Mesothelial cell of epicardium (in vitro differentiated cells): Measurements from ENCODE around the gene HEATR5A. TPM values are rescaled to one million over a fixed set of nuclear protein-coding genes. Genes with fewer than 3 reads are reported as not detected.

ENCODE experiments used
- DNase-seq, 2 experiments: peaks; one replicate each; pipeline ENCODE4 v3.0.0; 2021; ENCODE audit warnings: low spot score in 2 of 2; ENCODE audit not compliant: unreplicated experiment in 2 of 2
- H3K27ac Mint-ChIP-seq: 2 replicates; pipeline ENCODE4 v1.8.0; 2021; ENCODE audit warnings: mixed read lengths
- H3K27me3 Mint-ChIP-seq: 2 replicates; pipeline ENCODE4 v1.8.0; 2021; ENCODE audit warnings: low read depth, mixed read lengths
- H3K36me3 Mint-ChIP-seq: 2 replicates; pipeline ENCODE4 v1.8.0; 2021; ENCODE audit warnings: mixed read lengths
- H3K4me1 Mint-ChIP-seq: 2 replicates; pipeline ENCODE4 v1.8.0; 2021; ENCODE audit warnings: mixed read lengths
- H3K4me3 Mint-ChIP-seq: 2 replicates; pipeline ENCODE4 v1.8.0; 2021; ENCODE audit warnings: mild to moderate bottlenecking, moderate library complexity, mixed read lengths
- H3K9me3 Mint-ChIP-seq: 2 replicates; pipeline ENCODE4 v1.8.0; 2021; ENCODE audit warnings: mixed read lengths
- CTCF ChIP-seq: fragments of 200-600 bp; sonication (generic); IDR thresholded peaks from one replicate; pipeline ENCODE4 v1.5.0; 2021; ENCODE audit warnings: antibody characterized with exemption; ENCODE audit not compliant: unreplicated experiment
- total RNA-seq: library from RNA; stranded (reverse); gene quantifications from 3 replicates; pipeline ENCODE4 v1.2.1, GENCODE V29; 2021

HEATR5A gene
- total RNA-seq, 1 donor from 2014 or later, result 21.5 TPM

GRCh38 chr14:31395572-31396205 lies 24.7 kb downstream of the HEATR5A start:
- no peaks in the 10 kb centered on the region for H3K9me3 Mint-ChIP-seq
- no peak overlapping the region for H3K27ac Mint-ChIP-seq
- TF ChIP-seq CTCF, result no peak
- DNase-seq, result no peak
- H3K4me3 Mint-ChIP-seq, result no peak overlapping the region
- H3K27me3 Mint-ChIP-seq, result no peaks in the 10 kb centered on the region
- H3K36me3 Mint-ChIP-seq, result peaks cover 14% of the 10 kb centered on the region
- H3K4me1 Mint-ChIP-seq, result no peaks in the 10 kb centered on the region

GRCh38 chr14:31395119-31395518 lies 25.2 kb downstream of the HEATR5A start:
- DNase-seq, result no peak
- Mint-ChIP-seq H3K36me3 (peaks cover 12% of the 10 kb centered on the region), H3K27me3 (no peaks in the 10 kb centered on the region), H3K27ac (no peak overlapping the region), H3K4me1 (peaks cover 1% of the 10 kb centered on the region), H3K9me3 (no peaks in the 10 kb centered on the region), H3K4me3 (no peak overlapping the region)
- TF ChIP-seq CTCF, result no peak

GRCh38 chr14:31391977-31392503 lies 28.3 kb downstream of the HEATR5A start:
- no peaks in the 10 kb centered on the region for H3K27me3 Mint-ChIP-seq
- no peak overlapping the region for H3K4me3 Mint-ChIP-seq
- H3K9me3 Mint-ChIP-seq, result no peaks in the 10 kb centered on the region
- H3K27ac Mint-ChIP-seq, result no peak overlapping the region
- TF ChIP-seq CTCF, result no peak
- H3K36me3 Mint-ChIP-seq, result peaks cover 7% of the 10 kb centered on the region
- H3K4me1 Mint-ChIP-seq, result peaks cover 21% of the 10 kb centered on the region
- no peak for DNase-seq

- Mint-ChIP-seq H3K9me3 (no peaks in the 10 kb centered on the region), H3K27me3 (no peaks in the 10 kb centered on the region), H3K36me3 (peaks cover 7% of the 10 kb centered on the region), H3K27ac (no peak overlapping the region), H3K4me3 (no peak overlapping the region), H3K4me1 (peaks cover 21% of the 10 kb centered on the region)
- no peak for TF ChIP-seq CTCF
- DNase-seq, result no peak
These were observed 28.9 kb downstream of the HEATR5A start for GRCh38 chr14:31391473-31391872.

- H3K4me3 Mint-ChIP-seq, result no peak overlapping the region
- H3K27ac Mint-ChIP-seq, result peak overlapping the region; percentile 52
- peaks cover 7% of the 10 kb centered on the region for H3K36me3 Mint-ChIP-seq
- no peaks in the 10 kb centered on the region for H3K27me3 Mint-ChIP-seq
- no peak for TF ChIP-seq CTCF
- no peaks in the 10 kb centered on the region for H3K9me3 Mint-ChIP-seq
- DNase-seq, result no peak
- peaks cover 21% of the 10 kb centered on the region for H3K4me1 Mint-ChIP-seq
These were observed 30.4 kb downstream of the HEATR5A start for GRCh38 chr14:31389946-31390345.
